Activated CD4-positive, alpha-beta T cell treated with anti-CD3 and anti-CD28 coated beads for 36 hours (primary cell): ENCODE data around the gene PDE4C. TPM values are rescaled to one million over a fixed set of nuclear protein-coding genes. Genes with fewer than 3 reads are reported as not detected.
A peak's percentile ranks its signal among the peaks of the same experiment; 100 is the strongest.

ENCODE experiments used
- ATAC-seq: fragments of 200-7000 bp; cut with Tn5 transposase; one replicate; pipeline ENCODE4 v1.10.0; 2021; ENCODE audit warnings: mild to moderate bottlenecking, moderate library complexity
- CTCF ChIA-PET: fragments of 350-600 bp; sonication (Branson Sonifier 250); formaldehyde crosslinking; loops from one replicate; lab custom pipeline; 2021; ENCODE audit warnings: antibody characterized with exemption; lab: Charles Lee
- POLR2A ChIA-PET: fragments of 350-600 bp; sonication (Branson Sonifier 250); formaldehyde crosslinking; loops from one replicate; lab custom pipeline; 2021; ENCODE audit warnings: antibody characterized with exemption, inconsistent platforms; lab: Charles Lee
- DNase-seq: peaks from one replicate; pipeline ENCODE4 v3.0.0-alpha.2; 2020
- H3K27ac Mint-ChIP-seq: one replicate; pipeline ENCODE4 v1.8.0; 2021; ENCODE audit warnings: mixed read lengths
- H3K27me3 Mint-ChIP-seq: one replicate; pipeline ENCODE4 v1.8.0; 2021; ENCODE audit warnings: mixed read lengths
- H3K36me3 Mint-ChIP-seq: one replicate; pipeline ENCODE4 v1.8.0; 2021; ENCODE audit warnings: low read depth, mixed read lengths
- H3K4me1 Mint-ChIP-seq: one replicate; pipeline ENCODE4 v1.8.0; 2021; ENCODE audit warnings: mixed read lengths
- H3K4me3 Mint-ChIP-seq: one replicate; pipeline ENCODE4 v1.8.0; 2021; ENCODE audit warnings: mild to moderate bottlenecking, moderate library complexity, mixed read lengths
- H3K9me3 Mint-ChIP-seq: one replicate; pipeline ENCODE4 v1.8.0; 2021; ENCODE audit warnings: low read depth, mixed read lengths
- intact Hi-C, 2 experiments: fragments of 100-400 bp; cut with DNase I in 1 of 2; cut with micrococcal nuclease in 1 of 2; formaldehyde crosslinking; loops; one replicate each; pipeline versions ENCODE4 v1.14.2 to v1.15.1; 2022 to 2024; cut with DNase I, micrococcal nuclease
- total RNA-seq, 2 experiments: library from RNA; stranded (reverse); gene quantifications; one replicate each; pipeline ENCODE4 v1.2.3, GENCODE V29; 2021

The PDE4C gene
- total RNA-seq, 2 experiments from 2014 or later, result not detected

GRCh38 chr19:18183529-18183928, 42.7 kb downstream of the PDE4C start:
- no peak overlapping the region for H3K4me3 Mint-ChIP-seq
- H3K36me3 Mint-ChIP-seq, result no peaks in the 10 kb centered on the region
- no peak for ATAC-seq
- intact Hi-C loops, result no loop called here
- no peak for DNase-seq
- H3K27me3 Mint-ChIP-seq, result peaks cover 2% of the 10 kb centered on the region
- POLR2A ChIA-PET, result no interaction called here
- no peak overlapping the region for H3K27ac Mint-ChIP-seq
- H3K9me3 Mint-ChIP-seq, result no peaks in the 10 kb centered on the region
- no peaks in the 10 kb centered on the region for H3K4me1 Mint-ChIP-seq
- CTCF ChIA-PET, result interaction anchor here (0.9 to 1.4 kb wide), 4 partner anchors 9 to 40 kb away, joined by 3 to 7 read pairs (median 5); partner anchors contain the start of gene PIK3R2

GRCh38 chr19:18179957-18180356, 46.3 kb downstream of the PDE4C start:
- ATAC-seq, result no peak
- H3K27me3 Mint-ChIP-seq, result no peaks in the 10 kb centered on the region

DNA sequence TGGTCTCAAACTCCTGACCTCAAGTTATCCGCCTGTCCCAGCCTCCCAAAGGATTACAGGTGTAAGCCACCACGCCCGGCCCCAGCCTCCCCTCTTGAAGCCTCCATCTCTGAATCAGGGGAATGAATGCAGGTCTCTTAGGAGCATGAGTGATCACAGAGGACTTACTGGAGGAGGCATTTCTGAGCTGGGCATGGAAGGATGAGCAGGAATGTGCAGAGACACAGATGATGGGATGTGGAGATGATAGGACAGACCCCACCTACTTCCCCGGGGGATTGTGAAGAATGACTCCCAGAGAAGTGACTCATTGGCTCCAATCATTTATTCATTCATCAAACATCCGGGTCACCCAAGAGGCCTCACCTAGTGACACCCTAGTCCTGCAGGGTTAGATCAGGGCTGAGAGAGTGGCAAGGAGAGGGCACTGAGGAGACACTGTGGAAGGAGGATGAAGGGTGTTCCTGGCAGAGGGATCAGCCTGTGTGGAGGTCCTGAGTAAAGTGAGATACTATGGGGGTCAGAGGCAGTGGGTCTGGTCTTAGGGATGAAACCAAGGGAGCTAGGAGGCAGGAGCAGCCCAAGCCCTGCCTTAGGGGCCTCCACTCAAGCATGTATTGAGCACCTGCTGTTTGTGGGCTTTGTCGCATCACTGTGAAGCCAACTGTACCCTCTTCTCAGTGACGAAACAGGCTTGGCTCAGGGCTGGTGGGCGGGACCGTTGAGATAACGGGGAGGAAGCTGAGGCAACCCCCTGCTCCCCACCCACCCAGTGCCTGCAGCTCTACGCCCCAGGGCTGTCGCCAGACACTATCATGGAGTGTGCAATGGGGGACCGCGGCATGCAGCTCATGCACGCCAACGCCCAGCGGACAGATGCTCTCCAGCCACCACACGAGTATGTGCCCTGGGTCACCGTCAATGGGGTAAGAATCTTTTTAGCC, 49.6 kb downstream of the PDE4C start:
- peaks cover 5% of the 10 kb centered on the region for H3K36me3 Mint-ChIP-seq
- H3K27me3 Mint-ChIP-seq, result no peaks in the 10 kb centered on the region
- peaks cover 15% of the 10 kb centered on the region for H3K4me1 Mint-ChIP-seq
- no peak for DNase-seq
- H3K4me3 Mint-ChIP-seq, result no peak overlapping the region
- ChIA-PET POLR2A (no interaction called here), CTCF (interaction anchor here (0.7 to 1.5 kb wide), 4 partner anchors 9 to 103 kb away, joined by 3 to 7 read pairs (median 4); no protein-coding TSS in a partner anchor)
- no peak for ATAC-seq
- no peaks in the 10 kb centered on the region for H3K9me3 Mint-ChIP-seq
- intact Hi-C loops, result no loop called here
- no peak overlapping the region for H3K27ac Mint-ChIP-seq

More at GRCh38 chr19:18179957-18180356, 46.3 kb downstream of the PDE4C start:
- POLR2A ChIA-PET, result no interaction called here
- Mint-ChIP-seq H3K4me3 (no peak overlapping the region), H3K4me1 (peaks cover 2% of the 10 kb centered on the region), H3K9me3 (no peaks in the 10 kb centered on the region), H3K27ac (no peak overlapping the region), H3K36me3 (peaks cover 5% of the 10 kb centered on the region)
- DNase-seq, result no peak
- CTCF ChIA-PET, result interaction anchor here (0.6 kb wide), 2 partner anchors 34 to 45 kb away, joined by 3 read pairs; no protein-coding TSS in a partner anchor
- intact Hi-C loops, result no loop called here

DNA sequence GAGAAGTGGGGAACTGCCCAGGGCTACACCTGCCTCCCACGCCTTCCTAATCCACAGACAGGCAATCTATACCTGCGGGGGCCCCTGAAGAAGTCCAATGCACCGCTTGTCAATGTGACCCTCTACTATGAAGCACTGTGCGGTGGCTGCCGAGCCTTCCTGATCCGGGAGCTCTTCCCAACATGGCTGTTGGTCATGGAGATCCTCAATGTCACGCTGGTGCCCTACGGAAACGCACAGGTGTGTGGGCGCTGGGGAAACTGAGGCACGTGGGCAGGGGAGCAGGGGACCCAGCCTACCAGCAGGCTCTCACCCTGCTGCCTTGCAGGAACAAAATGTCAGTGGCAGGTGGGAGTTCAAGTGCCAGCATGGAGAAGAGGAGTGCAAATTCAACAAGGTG, 51.3 kb downstream of the PDE4C start:
- no peaks in the 10 kb centered on the region for H3K27me3 Mint-ChIP-seq
- POLR2A ChIA-PET, result interaction anchor here (1.2 kb wide), 1 partner anchor 18 kb away, joined by 3 read pairs; the partner anchor contains the start of gene MPV17L2
- peaks cover 15% of the 10 kb centered on the region for H3K4me1 Mint-ChIP-seq
- no peak overlapping the region for H3K27ac Mint-ChIP-seq
- no peak for ATAC-seq
- H3K36me3 Mint-ChIP-seq, result peaks cover 6% of the 10 kb centered on the region
- H3K9me3 Mint-ChIP-seq, result no peaks in the 10 kb centered on the region
- H3K4me3 Mint-ChIP-seq, result peak overlapping the region; percentile 80
- intact Hi-C loops, result loop anchor here in 1 of 2 experiments (5.0 kb wide), 1 partner anchor 228 kb away; no protein-coding TSS in a partner anchor
- DNase-seq, result no peak
- CTCF ChIA-PET, result interaction anchor here (1.1 to 2.2 kb wide), 4 partner anchors 9 to 17 kb away, joined by 3 to 7 read pairs (median 6); partner anchors contain the start of gene MPV17L2

Other genes starting within 250 kb of the PDE4C start
- gene ARRDC2, start 218.3 kb downstream of the PDE4C start, total RNA-seq, result 10 to 100 TPM; 13.5 to 21.7 TPM
- 10 to 100 TPM; 17.2 to 20.0 TPM for gene IL12RB1, start 139.5 kb downstream of the PDE4C start, total RNA-seq
- 10 to 100 TPM; 17.4 to 20.1 TPM for gene MAST3, start 128.7 kb downstream of the PDE4C start, total RNA-seq
- gene PIK3R2, start 73.3 kb downstream of the PDE4C start, total RNA-seq, result 10 to 100 TPM; 18.9 to 20.2 TPM
- gene IFI30, start 52.6 kb downstream of the PDE4C start, total RNA-seq, result 10 to 100 TPM; 20.4 to 29.5 TPM
- gene MPV17L2, start 33.2 kb downstream of the PDE4C start, total RNA-seq, result 1 to 10 TPM; 5.7 to 6.2 TPM
- 1 to 10 TPM; 5.6 to 8.9 TPM for gene RAB3A, start 22.4 kb downstream of the PDE4C start, total RNA-seq
- under 1 TPM; 0.40 to 0.43 TPM for gene IQCN, start 48.0 kb upstream of the PDE4C start, total RNA-seq
- gene JUND, start 55.2 kb upstream of the PDE4C start, total RNA-seq, result 100 to 1,000 TPM; 254 to 311 TPM
- 100 to 1,000 TPM; 269 to 370 TPM for gene LSM4, start 96.6 kb upstream of the PDE4C start, total RNA-seq
- 10 to 100 TPM; 20.0 to 20.9 TPM for gene PGPEP1, start 114.2 kb upstream of the PDE4C start, total RNA-seq
- gene GDF15, start 159.7 kb upstream of the PDE4C start, total RNA-seq, result not detected
- not detected for gene LRRC25, start 171.2 kb upstream of the PDE4C start, total RNA-seq
- gene SSBP4, start 193.0 kb upstream of the PDE4C start, total RNA-seq, result 10 to 100 TPM; 71.7 to 79.3 TPM
- 10 to 100 TPM; 18.8 to 23.3 TPM for gene ISYNA1, start 211.7 kb upstream of the PDE4C start, total RNA-seq